Measurements from ENCODE around the gene SOCS2.

DNA sequence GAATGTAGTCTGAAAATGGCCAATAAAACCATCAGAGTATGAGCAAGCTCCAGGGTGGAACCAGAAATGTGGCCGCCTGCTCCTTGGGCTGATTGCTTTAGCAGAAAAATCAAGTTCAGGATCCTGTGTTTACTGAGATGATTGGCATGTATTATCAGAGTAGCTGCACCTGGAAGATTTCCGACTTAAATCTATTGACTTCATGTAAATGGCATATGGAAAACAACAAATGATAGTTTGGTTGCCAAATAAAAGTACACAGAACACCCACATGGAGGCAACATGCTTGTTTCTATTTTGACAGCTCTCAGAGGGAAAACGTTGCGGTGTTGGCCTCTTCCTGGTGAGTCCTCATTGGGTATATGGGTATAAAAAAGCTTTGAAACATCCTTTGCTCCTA, 31.3 kb downstream of the SOCS2 start:
- TF ChIP-seq POLR2A (IDR thresholded peaks at IDR 0.05) (no peak), CTCF (IDR thresholded peaks at IDR 0.05) (peak in 2 of 12 donors; percentile 22 to 30)
